Measurements from ENCODE around the gene SEPTIN8. TPM values are rescaled to one million over a fixed set of nuclear protein-coding genes. Genes with fewer than 3 reads are reported as not detected.

Gene SEPTIN8
- total and polyA plus RNA-seq, 10 of the 15 experiments (the other 5 are each of a cell fraction or from before 2014, with no cell fraction given), result 6.1 to 96.1 (median 29.4) TPM

GRCh38 chr5:132778129-132778528 lies 1.1 kb upstream of the SEPTIN8 start:
- SMC1A ChIA-PET (ENCODE audit: uncharacterized antibody, unreplicated experiment), result interaction anchor here (0.9 to 7.5 kb wide), 8 partner anchors 16 to 90 kb away, joined by 3 to 88 read pairs (median 5); partner anchors contain the start of gene CCNI2
- intact Hi-C loops (cut with micrococcal nuclease; ENCODE audit: unreplicated experiment) (no loop called here), in situ Hi-C loops (cut with MboI) (no loop called here)
- no peak overlapping the region for H3K9ac ChIP-seq (ENCODE audit: control insufficient read depth, insufficient read depth, low read length)
- CTCF ChIA-PET, result interaction anchor here (0.6 to 1.7 kb wide), 8 partner anchors 22 to 76 kb away, joined by 3 to 7 read pairs (median 3); no protein-coding TSS in a partner anchor
- ATAC-seq, result no peak
- no peak for FAIRE-seq
- RAD21 ChIA-PET (ENCODE audit: unreplicated experiment), result interaction anchor here (1.2 to 2.5 kb wide), 6 partner anchors 24 to 115 kb away, joined by 3 to 9 read pairs (median 6); partner anchors contain the start of gene KIF3A
- no peak overlapping the region for H3K27ac ChIP-seq (ENCODE audit: control insufficient read depth, insufficient read depth)
- H3K79me2 ChIP-seq (ENCODE audit: control insufficient read depth, insufficient read depth, low read length), result peaks cover 9% of the 10 kb centered on the region
- WGBS (ENCODE audit: insufficient coverage, insufficient replicate concordance, low lambda C conversion rate, missing lambda C conversion rate), result 88% methylated on average over 4 of the region's 4 CpGs
- BruUV-seq (replicated peaks), result no TSS peak
- H2AFZ ChIP-seq (ENCODE audit: control insufficient read depth, low read depth, low read length), result peak overlapping the region; percentile 97
- peak overlapping the region; percentile 90 for H3K4me2 ChIP-seq (ENCODE audit: control insufficient read depth, insufficient read depth)
- no peak for TF ChIP-seq ASH2L (IDR thresholded peaks at IDR 0.05; ENCODE audit: borderline replicate concordance, low read depth)
- TF ChIP-seq NFIC (IDR thresholded peaks at IDR 0.05; ENCODE audit: low read depth, low read length), result no peak
- TF ChIP-seq GATAD2B (conservative IDR thresholded peaks at IDR 0.05; ENCODE audit: low read depth), result no peak
- TF ChIP-seq NR2C2 (IDR thresholded peaks at IDR 0.05; ENCODE audit: borderline replicate concordance, control insufficient read depth, insufficient read length, low read depth), result no peak
- TF ChIP-seq RAD21 (IDR thresholded peaks at IDR 0.05; ENCODE audit: insufficient read depth, low read depth, low read length), result no peak
- TF ChIP-seq HDGF (IDR thresholded peaks at IDR 0.05), result no peak
- TF ChIP-seq SIN3A (IDR thresholded peaks at IDR 0.05; ENCODE audit: low read depth, low read length), result no peak
- no peak for TF ChIP-seq NFXL1 (IDR thresholded peaks at IDR 0.05; ENCODE audit: borderline replicate concordance)
- TF ChIP-seq DPF2 (IDR thresholded peaks at IDR 0.05), result no peak
- TF ChIP-seq CHD4 (IDR thresholded peaks at IDR 0.05), result no peak
- TF ChIP-seq, protein P1, sequence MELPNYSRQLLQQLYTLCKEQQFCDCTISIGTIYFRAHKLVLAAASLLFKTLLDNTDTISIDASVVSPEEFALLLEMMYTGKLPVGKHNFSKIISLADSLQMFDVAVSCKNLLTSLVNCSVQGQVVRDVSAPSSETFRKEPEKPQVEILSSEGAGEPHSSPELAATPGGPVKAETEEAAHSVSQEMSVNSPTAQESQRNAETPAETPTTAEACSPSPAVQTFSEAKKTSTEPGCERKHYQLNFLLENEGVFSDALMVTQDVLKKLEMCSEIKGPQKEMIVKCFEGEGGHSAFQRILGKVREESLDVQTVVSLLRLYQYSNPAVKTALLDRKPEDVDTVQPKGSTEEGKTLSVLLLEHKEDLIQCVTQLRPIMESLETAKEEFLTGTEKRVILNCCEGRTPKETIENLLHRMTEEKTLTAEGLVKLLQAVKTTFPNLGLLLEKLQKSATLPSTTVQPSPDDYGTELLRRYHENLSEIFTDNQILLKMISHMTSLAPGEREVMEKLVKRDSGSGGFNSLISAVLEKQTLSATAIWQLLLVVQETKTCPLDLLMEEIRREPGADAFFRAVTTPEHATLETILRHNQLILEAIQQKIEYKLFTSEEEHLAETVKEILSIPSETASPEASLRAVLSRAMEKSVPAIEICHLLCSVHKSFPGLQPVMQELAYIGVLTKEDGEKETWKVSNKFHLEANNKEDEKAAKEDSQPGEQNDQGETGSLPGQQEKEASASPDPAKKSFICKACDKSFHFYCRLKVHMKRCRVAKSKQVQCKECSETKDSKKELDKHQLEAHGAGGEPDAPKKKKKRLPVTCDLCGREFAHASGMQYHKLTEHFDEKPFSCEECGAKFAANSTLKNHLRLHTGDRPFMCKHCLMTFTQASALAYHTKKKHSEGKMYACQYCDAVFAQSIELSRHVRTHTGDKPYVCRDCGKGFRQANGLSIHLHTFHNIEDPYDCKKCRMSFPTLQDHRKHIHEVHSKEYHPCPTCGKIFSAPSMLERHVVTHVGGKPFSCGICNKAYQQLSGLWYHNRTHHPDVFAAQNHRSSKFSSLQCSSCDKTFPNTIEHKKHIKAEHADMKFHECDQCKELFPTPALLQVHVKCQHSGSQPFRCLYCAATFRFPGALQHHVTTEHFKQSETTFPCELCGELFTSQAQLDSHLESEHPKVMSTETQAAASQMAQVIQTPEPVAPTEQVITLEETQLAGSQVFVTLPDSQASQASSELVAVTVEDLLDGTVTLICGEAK (IDR thresholded peaks at IDR 0.05; ENCODE audit: borderline replicate concordance), result no peak
- TF ChIP-seq CEBPB (IDR thresholded peaks at IDR 0.05; ENCODE audit: borderline replicate concordance in 1 of 2, low read depth in 2 of 2, low read length in 2 of 2), result no peak
- no peak for TF ChIP-seq RAD51 (IDR thresholded peaks at IDR 0.05)
- TF ChIP-seq CBFB (IDR thresholded peaks at IDR 0.05; ENCODE audit: low read depth), result no peak
- TF ChIP-seq HCFC1 (IDR thresholded peaks at IDR 0.05; ENCODE audit: low read length), result no peak
- TF ChIP-seq MEF2A (IDR thresholded peaks at IDR 0.05; ENCODE audit: insufficient read depth, low read depth, low read length), result no peak
- TF ChIP-seq MLLT1 (IDR thresholded peaks at IDR 0.05), result no peak
- no peak for TF ChIP-seq CTCF (IDR thresholded peaks at IDR 0.05 in 2 of 3, conservative IDR thresholded peaks at IDR 0.05 in 1 of 3; ENCODE audit: control insufficient read depth in 2 of 3, extremely low read depth in 1 of 3, insufficient read depth in 1 of 3, low read depth in 3 of 3, low read length in 3 of 3)
- peak overlapping the region; percentile 83; the same call in 1 of the 2 replicates for H3K4me3 ChIP-seq
- POLR2A ChIA-PET, result interaction anchor here (0.5 to 7.2 kb wide), 11 partner anchors 12 to 114 kb away, joined by 3 to 56 read pairs (median 5); partner anchors contain the start of genes CCNI2 and KIF3A
- no peak for DNase-seq (ENCODE audit: low read depth, low spot score)
- H3K27me3 ChIP-seq (replicated peaks in 1 of 2; ENCODE audit: control insufficient read depth in 2 of 2, insufficient read depth in 2 of 2, low read length in 1 of 2), result no peaks in the 10 kb centered on the region
- no peaks in the 10 kb centered on the region for H4K20me1 ChIP-seq (ENCODE audit: control insufficient read depth, insufficient read depth)
- H3K9me3 ChIP-seq (replicated peaks; ENCODE audit: control insufficient read depth, insufficient read depth, low read length), result no peaks in the 10 kb centered on the region
- no peaks in the 10 kb centered on the region for H3K36me3 ChIP-seq (ENCODE audit: control insufficient read depth in 2 of 2, insufficient read depth in 2 of 2, low read length in 1 of 2)
- H3K4me1 ChIP-seq (ENCODE audit: control insufficient read depth, insufficient read depth, low read length), result peaks cover 7% of the 10 kb centered on the region

Data from GM12878 (cell line).